Mesenchymal stem cell (in vitro differentiated cells and primary cell): ENCODE data around the gene ANXA3.
A peak's percentile ranks its signal among the peaks of the same experiment; 100 is the strongest.

Source experiments
- DNase-seq: peaks from one replicate; pipeline ENCODE4 v3.0.0-alpha.2; 2013
- H2AFZ ChIP-seq: one replicate; pipeline ENCODE4 v1.6.1; 2013; ENCODE audit warnings: low read depth, mild to moderate bottlenecking, control low read depth, inconsistent platforms, low read length, moderate library complexity
- H2AK5ac ChIP-seq: 2 replicates; pipeline ENCODE4 v1.6.1; 2013; ENCODE audit warnings: low read length, moderate library complexity, mild to moderate bottlenecking, inconsistent platforms; ENCODE audit not compliant: severe bottlenecking
- H2BK120ac ChIP-seq: one replicate; pipeline ENCODE4 v1.6.1; 2013; ENCODE audit warnings: low read depth, mild to moderate bottlenecking, inconsistent platforms, low read length, moderate library complexity
- H2BK12ac ChIP-seq, 2 experiments: one replicate each; pipeline ENCODE4 v1.6.1; 2013; ENCODE audit warnings: inconsistent platforms in 2 of 2, low read length in 2 of 2, mild to moderate bottlenecking in 2 of 2, moderate library complexity in 2 of 2, control low read depth in 1 of 2
- H2BK15ac ChIP-seq: one replicate; pipeline ENCODE4 v1.6.1; 2013; ENCODE audit warnings: mild to moderate bottlenecking, low read depth, inconsistent platforms; ENCODE audit not compliant: poor library complexity, severe bottlenecking
- H2BK5ac ChIP-seq: 2 replicates; pipeline ENCODE4 v1.6.1; 2013; ENCODE audit warnings: low read depth, mild to moderate bottlenecking, low read length, control low read depth, inconsistent platforms; ENCODE audit not compliant: poor library complexity, severe bottlenecking
- H3K14ac ChIP-seq, 2 experiments: one replicate each; pipeline ENCODE4 v1.6.1; 2013; ENCODE audit warnings: inconsistent platforms in 2 of 2, low read length in 2 of 2, control low read depth in 1 of 2, mild to moderate bottlenecking in 1 of 2, moderate library complexity in 1 of 2
- H3K18ac ChIP-seq, 2 experiments: one replicate each; pipeline ENCODE4 v1.6.1; 2013; ENCODE audit warnings: inconsistent platforms in 2 of 2, low read length in 2 of 2, control low read depth in 1 of 2, low read depth in 1 of 2, mild to moderate bottlenecking in 1 of 2
- H3K23ac ChIP-seq, 2 experiments: one replicate each; pipeline ENCODE4 v1.6.1; 2013; ENCODE audit warnings: inconsistent platforms in 2 of 2, low read length in 2 of 2, mild to moderate bottlenecking in 2 of 2, moderate library complexity in 2 of 2, control low read depth in 1 of 2
- H3K27ac ChIP-seq: 2 replicates; pipeline ENCODE4 v1.5.1; 2013; ENCODE audit warnings: mild to moderate bottlenecking, moderate library complexity, low read length, control low read depth, inconsistent platforms; ENCODE audit not compliant: poor library complexity, severe bottlenecking
- H3K27me3 ChIP-seq, 2 experiments: 2 replicates each; pipeline versions ENCODE4 v1.6.1 to v1.7.0; 2013; ENCODE audit warnings: low read length in 2 of 2, mild to moderate bottlenecking in 2 of 2, moderate library complexity in 2 of 2, control low read depth in 1 of 2, inconsistent platforms in 1 of 2; ENCODE audit not compliant: control insufficient read depth in 1 of 2, insufficient read depth in 1 of 2
- H3K36me3 ChIP-seq, 2 experiments: 2 replicates each; pipeline versions ENCODE4 v1.6.1 to v1.7.0; 2013; ENCODE audit warnings: low read length in 2 of 2, control low read depth in 1 of 2, inconsistent platforms in 1 of 2, low read depth in 1 of 2, mild to moderate bottlenecking in 1 of 2; ENCODE audit not compliant: insufficient read depth in 2 of 2, control insufficient read depth in 1 of 2
- H3K4ac ChIP-seq, 2 experiments: one replicate each; pipeline ENCODE4 v1.6.1; 2013; ENCODE audit warnings: inconsistent platforms in 2 of 2, low read length in 2 of 2, mild to moderate bottlenecking in 2 of 2, moderate library complexity in 2 of 2, control low read depth in 1 of 2, low read depth in 1 of 2
- H3K4me1 ChIP-seq: 2 replicates; pipeline ENCODE4 v1.6.1; 2013; ENCODE audit warnings: low read depth, low read length, control low read depth; ENCODE audit not compliant: control insufficient read depth, insufficient read depth
- H3K4me2 ChIP-seq: 2 replicates; pipeline ENCODE4 v1.6.1; 2013; ENCODE audit warnings: low read length, mild to moderate bottlenecking, inconsistent platforms; ENCODE audit not compliant: poor library complexity, severe bottlenecking
- H3K4me3 ChIP-seq, 2 experiments: 2 replicates each; pipeline versions ENCODE4 v1.5.1 to v1.7.0; 2013; ENCODE audit warnings: low read length in 2 of 2, mild to moderate bottlenecking in 2 of 2, control low read depth in 1 of 2, low read depth in 1 of 2; ENCODE audit not compliant: insufficient read depth in 1 of 2
- H3K79me1 ChIP-seq: replicated peaks from 2 replicates; pipeline ENCODE4 v1.6.1; 2013; ENCODE audit warnings: mild to moderate bottlenecking, control low read depth, low read length, inconsistent platforms; ENCODE audit not compliant: poor library complexity, severe bottlenecking
- H3K9ac ChIP-seq: 2 replicates; pipeline ENCODE4 v1.7.0; 2013; ENCODE audit warnings: mild to moderate bottlenecking, low read length, moderate library complexity
- H3K9me3 ChIP-seq: 2 replicates; pipeline ENCODE4 v1.7.0; 2013; ENCODE audit warnings: mild to moderate bottlenecking, low read length; ENCODE audit not compliant: control insufficient read depth
- H4K8ac ChIP-seq: one replicate; pipeline ENCODE4 v1.6.1; 2013; ENCODE audit warnings: inconsistent platforms, mild to moderate bottlenecking, low read length, moderate library complexity
- H4K91ac ChIP-seq: one replicate; pipeline ENCODE4 v1.6.1; 2013; ENCODE audit warnings: mild to moderate bottlenecking, low read length, inconsistent platforms
- WGBS: methylation state at CpG from one replicate; pipeline ENCODE4 v1.1.7; 2013; ENCODE audit warnings: mixed read lengths; 5-methylcytosine and 5-hydroxymethylcytosine counted together

ANXA3 gene

DNA sequence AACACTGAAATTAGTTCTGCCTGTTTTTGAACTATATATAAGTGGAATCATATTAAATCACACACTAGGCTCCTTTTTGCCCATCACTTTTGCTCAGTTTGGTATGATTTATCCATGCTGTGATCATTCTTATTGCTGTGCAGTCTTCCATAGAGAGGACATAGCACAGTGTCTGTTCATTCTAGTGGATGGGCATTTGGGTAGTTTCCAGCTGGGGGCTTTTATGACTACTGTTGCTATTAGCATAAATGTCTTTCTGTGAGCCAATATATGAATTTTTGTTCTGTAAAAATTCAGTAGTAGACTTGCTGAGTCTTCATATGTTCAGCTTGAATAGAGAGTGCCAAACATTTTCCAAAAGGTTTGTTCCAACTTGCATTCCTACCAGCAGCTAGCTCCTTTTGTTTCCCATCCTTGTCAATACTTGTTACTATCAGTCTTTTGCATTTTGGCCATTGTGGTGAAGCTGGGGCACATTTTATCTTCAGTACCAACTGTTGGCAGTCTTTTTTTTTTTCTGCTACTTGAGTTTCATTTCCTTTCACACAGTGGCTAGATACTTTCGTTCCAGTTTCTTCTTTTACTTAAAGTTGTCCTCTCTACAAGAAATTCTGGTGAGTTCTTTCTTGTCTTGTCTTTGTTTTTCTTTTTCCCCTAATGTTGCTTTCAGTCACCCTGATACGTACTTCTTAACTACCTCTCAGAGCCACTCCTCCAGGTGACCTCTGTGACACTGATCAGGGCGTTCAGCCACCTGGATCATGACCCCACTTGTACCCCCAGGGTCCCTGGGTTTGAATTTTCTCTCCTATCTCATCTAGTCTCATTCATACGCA, 87.0 kb downstream of the ANXA3 start:
- H2AK5ac ChIP-seq = no peak overlapping the region
- no peak overlapping the region for H2BK5ac ChIP-seq
- no peak overlapping the region for H3K14ac ChIP-seq

DNA sequence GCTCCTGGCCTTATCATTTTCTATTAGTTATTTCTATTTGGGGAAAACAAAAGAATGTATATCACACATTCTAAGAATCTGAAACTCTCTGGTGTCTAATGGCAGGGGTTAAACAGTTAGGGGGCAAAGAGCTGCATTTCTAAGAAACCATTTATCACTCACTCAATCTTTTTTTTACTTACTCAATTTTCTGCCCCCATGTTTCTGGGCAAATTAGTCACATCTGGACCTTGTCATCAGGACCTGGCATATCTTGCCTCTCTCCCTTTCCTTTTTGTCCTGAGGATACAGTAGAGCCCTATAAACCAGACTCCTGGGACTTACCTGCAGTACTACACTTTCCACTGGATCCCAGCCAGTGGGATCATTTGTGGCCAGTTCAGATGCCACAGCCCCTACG, 89.1 kb downstream of the ANXA3 start:
- H3K79me1 ChIP-seq = no peaks in the 10 kb centered on the region
- H4K8ac ChIP-seq = no peak overlapping the region
- H2BK5ac ChIP-seq = no peak overlapping the region
- no peak overlapping the region for H3K4me2 ChIP-seq
- WGBS = 84% methylated on average over 1 of the region's 1 CpG
- no peak overlapping the region for H3K23ac ChIP-seq
- no peak overlapping the region for H3K4ac ChIP-seq
- no peak overlapping the region for H2AFZ ChIP-seq
- H3K18ac ChIP-seq = no peak overlapping the region
- no peak overlapping the region for H4K91ac ChIP-seq
- no peak overlapping the region for H3K4me3 ChIP-seq
- no peak overlapping the region for H2BK15ac ChIP-seq
- no peak overlapping the region for H2BK120ac ChIP-seq
- H3K27me3 ChIP-seq = no peaks in the 10 kb centered on the region
- H3K9me3 ChIP-seq = no peaks in the 10 kb centered on the region
- no peak overlapping the region for H2AK5ac ChIP-seq
- no peaks in the 10 kb centered on the region for H3K36me3 ChIP-seq
- no peaks in the 10 kb centered on the region for H3K4me1 ChIP-seq
- H3K14ac ChIP-seq = no peak overlapping the region
- H3K27ac ChIP-seq = no peak overlapping the region
- H3K9ac ChIP-seq = no peak overlapping the region
- no peak overlapping the region for H2BK12ac ChIP-seq
- no peak for DNase-seq

More for the DNA sequence above, 87.0 kb downstream of the ANXA3 start:
- Histone ChIP-seq H3K27me3 (no peaks in the 10 kb centered on the region), H4K8ac (no peak overlapping the region), H3K4me2 (no peak overlapping the region), H2BK15ac (no peak overlapping the region), H3K9me3 (no peaks in the 10 kb centered on the region), H3K23ac (no peak overlapping the region), H2BK120ac (no peak overlapping the region), H4K91ac (no peak overlapping the region), H2BK12ac (no peak overlapping the region), H3K4me3 (no peak overlapping the region), H3K18ac (peak overlapping the region in 1 of 2 experiments; percentile 34), H3K4ac (no peak overlapping the region), H3K27ac (no peak overlapping the region), H3K9ac (no peak overlapping the region), H3K4me1 (no peaks in the 10 kb centered on the region), H3K79me1 (no peaks in the 10 kb centered on the region), H3K36me3 (no peaks in the 10 kb centered on the region), H2AFZ (no peak overlapping the region)
- WGBS = 87% methylated on average over 3 of the region's 4 CpGs
- no peak for DNase-seq

DNA sequence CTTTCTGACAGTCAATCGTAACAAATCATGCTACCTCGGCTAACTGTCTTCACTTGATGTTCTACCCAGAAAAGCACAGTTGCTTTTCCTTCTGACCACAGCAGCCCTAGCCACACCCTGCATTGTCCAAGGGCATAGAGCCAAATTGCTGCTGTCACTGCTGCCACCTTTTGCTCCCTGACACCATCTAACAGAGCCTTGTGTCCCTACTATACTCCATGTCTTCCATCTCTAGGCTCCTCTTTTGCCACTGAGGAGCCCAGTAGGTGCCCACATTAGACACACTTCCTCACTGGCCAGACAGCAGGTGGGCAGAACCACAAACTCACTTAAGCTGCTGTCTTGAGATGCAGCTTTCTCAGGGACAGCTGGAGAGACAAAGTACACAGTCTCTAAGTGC, 91.4 kb downstream of the ANXA3 start:
- Histone ChIP-seq H3K27me3 (no peaks in the 10 kb centered on the region), H3K27ac (no peak overlapping the region), H3K9ac (no peak overlapping the region), H4K91ac (peak overlapping the region; percentile 49), H3K18ac (peak overlapping the region; percentile 51 to 58), H2BK15ac (no peak overlapping the region), H3K4me1 (peaks cover 4% of the 10 kb centered on the region), H3K23ac (no peak overlapping the region), H3K14ac (no peak overlapping the region), H4K8ac (peak overlapping the region; percentile 19), H3K79me1 (no peaks in the 10 kb centered on the region), H3K4me3 (no peak overlapping the region), H2BK12ac (peak overlapping the region; percentile 55 to 87), H2BK5ac (no peak overlapping the region), H2AFZ (no peak overlapping the region), H2BK120ac (no peak overlapping the region), H3K36me3 (no peaks in the 10 kb centered on the region), H3K9me3 (no peaks in the 10 kb centered on the region), H3K4me2 (no peak overlapping the region), H3K4ac (peak overlapping the region; percentile 17 to 73), H2AK5ac (no peak overlapping the region)
- WGBS = 85% methylated on average over 2 of the region's 2 CpGs
- no peak for DNase-seq

DNA sequence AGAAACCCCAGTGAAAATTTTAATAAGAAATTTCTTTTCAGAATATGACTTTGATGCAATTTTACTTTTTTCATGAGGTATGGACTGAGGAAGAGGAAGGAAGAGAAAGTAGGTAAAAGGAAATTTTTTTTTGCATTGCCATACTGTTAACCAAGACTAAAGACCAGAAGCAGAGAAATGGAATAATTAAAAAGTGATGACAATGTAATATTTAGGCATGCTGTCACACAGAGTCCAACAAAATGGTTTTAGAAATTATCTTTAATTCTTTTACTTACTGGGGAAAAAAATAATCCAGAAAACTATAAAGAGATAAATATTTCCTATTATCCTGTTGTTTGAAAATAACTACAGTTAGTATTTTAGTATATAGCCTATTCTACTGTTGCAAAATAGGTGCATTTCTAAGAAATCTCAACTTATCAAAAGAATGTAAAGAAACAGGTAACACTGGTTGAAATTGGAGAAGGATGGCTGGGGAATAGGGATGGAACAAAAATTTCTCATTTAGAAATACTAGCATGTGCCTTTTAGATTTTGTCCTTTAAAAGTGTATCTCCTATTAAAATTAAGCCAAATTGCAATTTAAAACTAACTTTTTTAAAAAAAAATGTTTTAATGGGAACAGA, 92.6 kb downstream of the ANXA3 start:
- no peak overlapping the region for H2BK5ac ChIP-seq
- H3K9me3 ChIP-seq = no peaks in the 10 kb centered on the region
- no peaks in the 10 kb centered on the region for H3K27me3 ChIP-seq
- H2AK5ac ChIP-seq = no peak overlapping the region
- no peak overlapping the region for H2BK15ac ChIP-seq
- no peak overlapping the region for H3K18ac ChIP-seq
- H2BK12ac ChIP-seq = no peak overlapping the region
- no peak overlapping the region for H3K14ac ChIP-seq
- H3K27ac ChIP-seq = no peak overlapping the region
- H4K8ac ChIP-seq = no peak overlapping the region
- H3K4me2 ChIP-seq = no peak overlapping the region
- no peak overlapping the region for H3K23ac ChIP-seq
- no peak overlapping the region for H2AFZ ChIP-seq
- no peak overlapping the region for H3K4me3 ChIP-seq
- peaks cover 4% of the 10 kb centered on the region for H3K4me1 ChIP-seq
- H3K4ac ChIP-seq = no peak overlapping the region
- H4K91ac ChIP-seq = no peak overlapping the region
- H3K36me3 ChIP-seq = no peaks in the 10 kb centered on the region
- no peak overlapping the region for H2BK120ac ChIP-seq
- H3K9ac ChIP-seq = peak overlapping the region; percentile 83
- DNase-seq = no peak
- no peaks in the 10 kb centered on the region for H3K79me1 ChIP-seq
